SIG-M5 treated with dmso at 0.1 percent for 504 hours (cell line): ENCODE measurements around the gene SH3D19.
"Not testable (repeated sequence)": the region's sequence is repeated elsewhere in the genome, so short reads cannot be mapped to it uniquely, and the experiment has no call there.

Experiments
- DNase-seq: peaks from one replicate; lab custom pipeline; 2025; ENCODE audit not compliant: unreplicated experiment; lab: John Stamatoyannopoulos, UW

The SH3D19 gene

DNA sequence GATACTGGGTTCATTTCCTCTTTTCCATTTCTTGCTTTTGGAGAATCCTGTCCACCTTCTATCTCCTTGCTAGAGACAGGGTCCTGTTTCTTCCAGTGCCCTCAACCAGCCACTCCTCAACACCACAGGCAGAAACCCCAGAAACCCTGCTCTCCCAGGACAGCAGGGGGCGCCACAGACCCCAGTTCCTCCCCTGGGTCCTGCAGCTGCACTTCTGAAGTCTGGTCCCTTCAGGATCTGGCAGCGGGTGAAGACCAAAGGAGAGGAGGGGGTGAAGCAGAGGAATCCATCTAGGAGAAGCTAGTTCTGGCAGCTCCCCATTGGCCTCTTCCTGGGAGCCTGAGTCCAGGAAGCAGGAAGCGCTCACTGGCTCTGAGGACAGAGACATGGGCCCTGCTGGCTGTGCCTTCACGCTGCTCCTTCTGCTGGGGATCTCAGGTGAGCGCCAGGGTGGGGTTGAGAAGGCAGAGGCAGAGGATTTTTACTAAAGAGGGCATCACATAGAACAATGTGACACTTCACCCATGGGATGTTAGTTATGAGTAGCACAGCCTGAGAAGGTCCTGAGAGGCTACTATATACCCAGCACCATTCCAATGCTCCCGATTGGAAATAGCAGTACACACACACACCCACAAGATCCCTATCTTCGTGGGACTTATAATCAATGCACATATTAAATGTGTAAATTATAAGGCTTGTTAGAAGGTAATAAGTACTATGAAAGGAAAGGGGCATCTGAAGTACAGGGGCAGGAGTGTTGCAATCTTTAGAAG, 48.4 kb downstream of the SH3D19 start, which contains the start of gene PRSS48:
PRSS48 (plus strand) TSS at position 375 of the 776 bp plus-strand sequence; CDS start at position 387, 12 bp downstream.
- peak; percentile 9 for DNase-seq

DNA sequence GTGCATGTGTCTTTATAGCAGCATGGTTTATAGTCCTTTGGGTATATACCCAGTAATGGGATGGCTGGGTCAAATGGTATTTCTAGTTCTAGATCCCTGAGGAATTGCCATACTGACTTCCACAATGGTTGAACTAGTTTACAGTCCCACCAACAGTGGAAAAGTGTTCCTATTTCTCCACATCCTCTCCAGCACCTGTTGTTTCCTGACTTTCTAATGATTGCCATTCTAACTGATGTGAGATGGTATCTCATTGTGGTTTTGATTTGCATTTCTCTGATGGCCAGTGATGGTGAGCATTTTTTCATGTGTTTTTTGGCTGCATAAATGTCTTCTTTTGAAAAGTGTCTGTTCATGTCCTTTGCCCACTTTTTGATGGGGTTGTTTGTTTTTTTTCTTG, 56.5 kb downstream of the SH3D19 start:
- DNase-seq, result not testable (repeated sequence)

DNA sequence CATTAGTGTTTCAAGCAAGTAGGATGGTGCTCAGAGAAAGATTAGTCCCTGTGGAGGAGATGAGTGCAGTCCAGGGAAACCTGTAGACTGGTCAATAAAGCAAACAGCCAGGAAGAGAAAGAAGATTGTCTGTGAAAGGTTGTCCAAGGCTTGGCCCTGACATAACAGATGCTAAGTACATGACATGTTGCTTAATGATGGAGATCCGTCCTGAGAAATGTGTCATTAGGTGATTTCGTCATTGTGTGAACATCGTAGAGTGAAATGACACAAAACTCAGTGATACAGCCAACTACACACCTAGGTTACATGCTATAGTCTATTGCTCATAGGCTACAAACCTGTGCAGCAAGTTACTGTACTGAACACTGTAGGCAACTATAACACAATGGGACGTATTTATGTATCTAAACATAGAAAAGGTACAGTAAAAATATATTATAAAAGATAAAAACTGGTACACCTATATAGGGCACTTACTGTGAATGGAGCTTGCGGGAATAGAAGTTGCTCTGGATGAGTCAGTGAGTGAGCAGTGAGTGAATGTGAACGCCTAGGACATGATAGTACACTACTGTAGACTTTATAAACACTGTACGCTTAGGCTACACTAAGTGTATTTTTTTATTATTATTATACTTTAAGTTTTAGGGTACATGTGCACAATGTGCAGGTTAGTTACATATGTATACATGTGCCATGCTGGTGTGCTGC, 57.4 kb downstream of the SH3D19 start:
- no peak for DNase-seq

DNA sequence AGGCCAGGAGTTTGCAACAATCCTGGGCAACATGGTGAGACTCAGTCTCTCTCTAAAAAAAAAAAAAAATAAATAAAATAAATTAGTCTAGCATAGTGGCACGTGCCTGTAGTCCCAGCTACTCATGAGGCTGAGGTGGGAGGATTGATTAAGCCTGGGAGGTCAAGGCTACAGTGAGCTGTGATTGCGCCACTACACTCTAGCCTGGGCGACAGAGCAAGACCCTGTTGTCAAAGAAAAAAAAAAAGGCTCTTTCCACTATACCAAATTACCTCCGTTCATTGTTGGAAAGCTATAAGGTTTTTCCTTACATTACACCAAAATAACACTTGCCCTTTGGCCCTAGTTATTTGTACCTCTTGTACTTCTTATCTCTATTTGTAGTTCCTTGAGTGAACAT, 58.3 kb downstream of the SH3D19 start:
- DNase-seq, result no peak

DNA sequence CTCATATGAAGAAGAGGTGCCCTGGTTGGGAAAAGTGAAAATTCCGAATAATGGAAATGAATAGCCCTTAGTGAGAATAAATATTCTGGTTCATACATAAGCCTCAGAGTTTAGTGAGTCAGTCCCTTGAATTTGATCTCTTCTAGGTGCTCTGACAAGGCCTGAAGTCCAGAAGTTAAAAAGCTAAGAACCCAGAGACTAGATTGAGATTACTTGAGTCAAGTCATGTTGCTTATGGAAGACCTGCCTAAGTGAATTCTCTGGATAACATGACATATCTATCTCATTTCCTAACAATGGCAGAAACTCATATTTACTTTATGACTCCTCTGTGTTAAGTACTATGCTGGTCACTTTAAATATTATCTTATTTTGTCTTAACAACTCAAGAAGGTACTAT, 58.9 kb downstream of the SH3D19 start:
- DNase-seq, result no peak

DNA sequence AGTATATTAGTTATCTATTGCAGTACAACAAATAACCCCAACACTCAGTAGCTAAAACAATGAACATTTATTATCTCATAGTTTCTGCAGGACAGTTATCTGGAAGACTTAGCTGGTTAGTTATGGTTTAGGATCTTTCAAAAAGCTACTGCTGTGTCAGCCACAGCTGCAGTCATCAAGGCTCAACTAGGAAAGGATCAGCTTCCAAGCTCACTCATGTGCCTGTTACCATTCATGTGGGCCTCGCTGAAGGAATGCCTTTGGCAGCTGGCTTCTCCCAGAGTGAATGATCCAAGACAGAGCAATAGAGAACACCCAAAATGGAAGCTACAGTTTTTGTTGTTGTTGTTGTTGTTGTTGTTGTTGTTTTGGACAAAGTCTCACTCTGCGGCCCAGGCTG, 62.0 kb downstream of the SH3D19 start:
- DNase-seq, result no peak

DNA sequence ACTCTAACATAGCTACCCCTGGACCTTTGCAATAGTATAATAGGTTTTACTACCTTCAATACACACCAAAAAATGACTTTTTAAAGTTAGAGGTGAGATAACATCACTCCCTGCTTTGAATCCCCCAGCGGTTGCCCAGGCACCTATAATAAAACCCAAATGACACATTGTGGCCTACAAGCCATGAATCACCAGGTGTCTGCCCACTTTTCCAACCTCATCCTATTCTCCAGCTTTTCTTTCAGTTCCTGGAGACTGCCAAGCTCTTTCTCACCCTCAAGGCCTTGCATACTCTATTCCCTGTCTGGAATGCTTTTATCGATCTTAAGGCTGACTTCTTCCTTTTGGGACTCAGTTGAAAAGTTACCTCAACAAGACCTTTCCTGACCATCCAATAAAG, 64.9 kb downstream of the SH3D19 start:
- DNase-seq, result no peak

DNA sequence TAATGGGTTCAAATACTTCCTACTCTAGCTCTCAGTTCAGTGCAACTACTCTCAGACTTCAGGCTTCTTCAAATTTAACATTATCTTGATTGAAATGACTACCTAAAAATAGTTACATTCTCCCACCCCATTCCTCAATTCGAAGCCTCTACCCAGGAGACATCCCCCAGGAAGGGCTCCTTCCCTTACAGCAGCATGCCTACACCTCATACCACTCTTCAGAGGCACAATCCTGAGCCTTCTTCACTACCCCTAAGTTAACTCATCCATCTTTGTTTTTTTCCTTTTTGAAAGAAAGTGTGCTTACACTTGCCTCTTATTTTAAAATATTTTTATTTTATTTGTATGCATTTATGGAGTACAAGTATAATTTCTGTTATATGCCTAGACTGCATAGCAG, 65.7 kb downstream of the SH3D19 start:
- no peak for DNase-seq

DNA sequence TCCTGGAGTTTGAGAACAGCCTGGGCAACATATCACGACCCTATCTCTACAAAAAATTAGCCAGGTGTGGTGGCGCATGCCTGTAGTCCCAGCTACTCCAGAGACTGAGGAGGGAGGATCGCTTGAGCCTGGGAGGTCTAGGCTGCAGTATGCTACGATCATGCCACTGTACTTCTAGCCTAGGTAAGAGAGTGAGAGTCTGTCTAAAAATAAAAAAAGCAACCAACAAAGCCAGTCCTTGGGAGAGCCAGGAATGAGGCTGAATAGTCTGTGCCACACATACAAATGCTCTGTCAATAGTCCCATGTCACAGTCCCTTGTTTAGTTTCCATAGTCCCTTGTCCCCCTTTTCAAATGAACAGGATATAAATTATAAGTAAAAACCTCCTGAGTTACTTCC, 67.7 kb downstream of the SH3D19 start:
- DNase-seq, result no peak

DNA sequence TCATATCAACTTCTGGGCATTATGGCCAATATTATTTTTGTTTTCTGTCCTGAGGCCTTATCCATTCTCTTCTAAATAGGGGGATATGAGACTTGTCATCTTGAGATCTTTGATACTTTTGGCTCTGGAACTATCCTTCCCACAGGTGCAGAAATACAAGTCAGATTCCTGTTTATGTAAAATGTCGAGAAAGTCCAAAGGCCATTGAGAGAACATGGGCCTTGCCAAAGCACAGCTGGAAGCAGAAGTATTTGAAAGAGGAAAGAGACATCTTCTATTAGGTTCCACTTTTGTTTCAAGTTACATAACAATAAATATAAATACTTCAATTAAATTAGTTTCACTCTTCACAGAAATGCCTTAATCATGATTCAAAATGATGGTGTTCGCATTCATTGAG, 69.3 kb downstream of the SH3D19 start:
- DNase-seq, result no peak

DNA sequence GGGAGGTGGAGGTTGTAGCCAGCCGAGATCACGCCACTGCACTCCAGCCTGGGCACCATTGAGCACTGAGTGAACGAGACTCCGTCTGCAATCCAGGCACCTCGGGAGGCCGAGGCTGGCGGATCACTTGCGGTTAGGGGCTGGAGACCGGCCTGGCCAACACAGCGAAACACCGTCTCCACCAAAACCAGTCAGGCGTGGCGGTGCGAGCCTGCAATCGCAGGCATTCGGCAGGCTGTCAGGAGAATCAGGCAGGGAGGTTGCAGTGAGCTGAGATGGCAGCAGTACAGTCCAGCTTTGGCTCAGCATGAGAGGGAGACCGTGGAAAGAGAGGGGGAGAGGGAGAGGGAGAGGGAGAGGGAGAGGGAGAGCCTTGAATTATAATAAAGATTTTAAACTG, 69.7 kb downstream of the SH3D19 start:
- not testable (repeated sequence) for DNase-seq

DNA sequence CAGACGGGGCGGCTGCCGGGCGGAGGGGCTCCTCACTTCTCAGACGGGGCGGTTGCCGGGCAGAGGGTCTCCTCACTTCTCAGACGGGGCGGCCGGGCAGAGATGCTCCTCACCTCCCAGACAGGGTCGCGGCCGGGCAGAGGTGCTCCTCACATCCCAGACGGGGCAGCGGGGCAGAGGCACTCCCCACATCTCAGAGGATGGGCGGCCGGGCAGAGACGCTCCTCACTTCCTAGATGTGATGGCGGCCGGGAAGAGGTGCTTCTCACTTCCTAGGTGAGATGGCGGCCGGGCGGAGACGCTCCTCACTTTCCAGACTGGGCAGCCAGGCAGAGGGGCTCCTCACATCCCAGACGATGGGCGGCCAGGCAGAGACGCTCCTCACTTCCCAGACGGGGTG, 70.2 kb downstream of the SH3D19 start:
- not testable (repeated sequence) for DNase-seq

DNA sequence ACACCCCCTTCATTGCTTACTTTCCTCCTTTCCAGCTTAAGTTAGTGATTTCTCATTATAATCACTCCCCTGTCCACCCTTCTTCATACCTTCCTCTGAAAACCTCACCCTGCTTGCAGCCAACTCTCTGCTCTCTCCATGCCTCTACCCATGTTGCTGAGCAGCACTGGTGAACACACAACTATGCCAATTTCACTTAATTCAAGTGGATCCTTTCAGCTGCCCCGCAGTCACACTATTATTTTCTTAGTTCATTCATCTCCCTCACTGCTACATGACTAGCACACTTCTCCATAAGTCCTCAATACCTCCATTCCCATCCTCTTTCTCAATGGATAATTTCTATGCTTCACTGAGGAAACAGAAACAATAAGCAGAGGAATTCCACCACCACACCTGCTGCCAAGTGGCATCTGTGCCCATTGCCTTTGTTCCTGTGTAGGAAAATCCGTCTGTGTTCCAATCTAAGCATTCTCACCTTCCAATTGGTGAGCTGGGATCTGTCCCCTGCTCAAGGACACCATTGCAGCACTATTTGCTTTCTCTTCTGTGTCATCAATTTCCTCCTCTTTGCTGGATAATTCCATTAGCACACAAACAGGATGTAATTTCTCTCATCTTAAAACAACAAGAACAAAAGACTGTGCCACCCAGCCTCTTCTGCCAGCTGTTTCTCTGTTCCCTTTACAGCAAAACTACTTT, 73.7 kb downstream of the SH3D19 start:
- DNase-seq, result no peak

DNA sequence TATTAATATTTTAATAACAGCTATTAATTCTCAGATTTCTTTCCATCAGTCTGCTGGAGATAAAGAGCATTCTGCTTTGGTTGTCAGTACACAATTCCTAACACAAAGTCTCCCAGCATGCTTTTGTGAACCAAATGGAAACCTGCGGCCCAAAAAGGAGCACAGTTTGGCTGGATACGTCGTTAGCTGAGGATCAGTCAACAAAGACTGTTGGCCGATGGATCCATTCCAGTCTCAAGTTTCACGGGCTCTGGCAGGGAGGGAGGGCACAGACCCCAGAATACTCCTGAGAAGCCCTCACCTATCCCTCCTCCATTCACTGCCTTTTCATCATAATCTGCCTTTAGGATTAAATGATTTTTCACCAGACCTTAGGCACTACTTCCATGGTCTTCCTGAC, 74.7 kb downstream of the SH3D19 start:
- DNase-seq, result no peak

DNA sequence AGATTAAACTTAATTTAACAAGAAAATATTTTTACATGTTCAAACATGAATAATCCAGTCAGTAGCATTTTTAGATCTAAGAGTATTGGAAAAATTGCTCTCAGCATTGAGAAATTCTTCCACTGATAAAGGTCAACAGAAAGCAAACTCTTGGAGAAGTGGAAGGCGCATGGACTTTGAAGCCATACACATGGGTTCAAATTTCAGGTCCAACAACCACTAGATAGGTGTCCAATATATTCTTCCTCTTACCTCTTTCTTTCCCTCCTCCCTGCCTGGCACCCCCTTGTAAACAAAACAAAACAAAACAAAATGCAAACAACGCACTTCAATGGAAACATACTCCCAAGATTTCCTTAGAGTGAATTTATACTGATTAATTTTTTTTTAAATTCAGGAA, 76.9 kb downstream of the SH3D19 start:
- DNase-seq, result no peak

DNA sequence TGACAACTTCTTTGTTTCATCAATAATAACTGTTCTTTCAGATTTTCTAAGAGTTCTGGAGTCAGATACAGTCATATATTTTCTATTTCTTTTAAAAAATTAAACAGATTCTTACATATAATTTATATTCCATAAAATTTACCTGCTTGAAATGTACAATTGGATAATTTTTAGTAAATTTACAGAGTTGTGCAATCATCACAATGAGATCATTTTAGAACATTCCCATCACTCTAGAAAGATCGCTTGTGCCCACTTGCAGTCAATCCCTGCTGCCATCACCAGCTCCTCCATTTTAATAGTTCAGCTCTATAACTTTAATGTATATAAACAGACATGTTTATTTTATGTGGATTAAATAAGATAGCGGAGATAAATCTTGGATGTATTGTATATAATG, 78.0 kb downstream of the SH3D19 start:
- no peak for DNase-seq

DNA sequence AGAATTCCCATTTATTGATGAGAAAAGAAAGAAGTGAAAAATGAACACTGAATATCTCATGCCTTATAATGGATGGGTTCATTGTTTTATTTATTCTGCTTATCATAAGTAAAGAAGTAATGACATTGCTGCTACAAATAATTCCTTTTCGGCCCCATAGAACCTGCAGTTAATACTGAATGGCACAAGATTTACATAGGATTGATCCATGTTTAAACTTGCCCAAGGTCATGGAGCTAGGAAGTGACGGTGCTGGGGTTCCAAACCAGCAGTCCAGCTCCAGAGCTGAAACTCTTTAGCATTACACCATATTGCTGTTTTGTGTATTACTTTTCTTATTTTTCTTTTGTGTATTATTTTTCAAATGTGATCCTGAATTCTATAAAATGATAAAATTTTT, 78.7 kb downstream of the SH3D19 start:
- DNase-seq, result no peak

DNA sequence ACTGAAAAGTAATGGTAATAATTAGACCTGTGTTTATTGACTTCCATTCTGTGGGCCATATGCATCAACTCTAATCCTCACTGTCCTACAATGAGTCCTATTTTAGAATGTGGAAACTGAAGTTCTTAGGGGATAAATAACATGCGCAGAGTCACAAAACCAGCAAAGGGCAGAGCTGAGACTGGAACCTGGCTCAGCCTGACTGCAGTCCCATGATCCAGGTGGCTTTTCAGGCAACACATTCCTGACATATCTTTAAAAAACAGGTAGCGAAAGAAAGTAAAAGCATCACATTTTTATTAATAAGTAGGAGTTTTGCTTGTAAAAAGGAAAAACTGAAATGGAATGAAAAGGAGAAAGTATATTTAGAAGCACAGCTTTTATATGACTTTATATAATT, 83.1 kb downstream of the SH3D19 start:
- DNase-seq, result no peak

DNA sequence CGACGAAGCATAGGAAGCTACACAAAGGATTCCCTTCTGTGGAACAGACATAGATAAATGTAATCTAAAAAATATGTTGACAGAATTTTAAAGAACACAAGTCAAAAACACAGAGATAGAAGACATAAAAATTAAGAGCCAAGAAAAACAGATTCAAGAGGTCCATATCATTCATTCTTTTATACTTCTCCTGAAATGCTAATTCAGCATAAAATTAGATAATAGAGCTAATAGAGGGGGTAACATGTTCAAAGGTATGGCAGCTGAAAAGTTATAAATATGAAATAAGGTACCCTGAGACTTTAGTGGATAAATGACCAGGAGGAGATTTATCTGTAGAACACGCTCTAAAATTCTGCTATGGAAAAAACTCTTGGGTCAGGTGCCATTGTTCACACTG, 85.8 kb downstream of the SH3D19 start:
- no peak for DNase-seq

DNA sequence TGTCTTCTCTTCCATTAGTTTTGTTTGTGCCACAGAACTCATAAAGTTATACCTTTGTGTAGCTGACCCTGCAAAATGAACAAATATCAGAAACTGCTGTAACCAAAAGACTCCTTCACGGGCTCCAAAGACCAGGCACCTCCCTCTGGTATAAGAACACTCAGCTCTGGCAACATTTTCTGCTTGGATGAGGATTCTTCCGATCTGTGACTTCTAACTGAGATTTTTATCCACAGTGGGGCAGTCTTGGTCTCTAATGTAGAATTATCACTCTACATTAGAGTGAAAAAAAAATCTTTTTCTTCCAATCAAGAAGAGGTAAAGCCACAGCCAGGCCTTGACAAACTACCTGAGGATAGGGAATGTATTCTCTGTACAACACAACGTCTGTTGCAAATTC, 86.9 kb downstream of the SH3D19 start:
- DNase-seq, result no peak

DNA sequence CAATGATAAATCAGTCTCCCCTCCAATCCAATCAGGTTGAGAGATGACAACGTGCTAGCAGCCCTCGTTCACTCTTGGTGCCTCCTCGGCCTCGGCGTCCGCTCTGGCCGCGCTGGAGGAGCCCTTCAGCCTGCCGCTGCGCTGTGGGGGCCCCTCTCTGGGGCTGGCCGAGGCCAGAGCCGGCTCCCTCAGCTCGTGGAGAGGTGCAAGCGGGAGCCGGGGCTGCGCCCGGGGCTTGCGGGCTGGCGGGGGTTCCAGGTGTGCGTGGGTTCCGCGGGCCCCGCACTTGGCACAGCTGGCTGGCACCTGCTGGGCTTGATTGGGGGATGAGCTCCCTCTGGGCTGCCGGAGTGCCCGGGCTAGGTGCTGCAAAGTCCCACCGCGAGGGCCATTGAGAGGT, 89.4 kb downstream of the SH3D19 start:
- DNase-seq, result no peak

DNA sequence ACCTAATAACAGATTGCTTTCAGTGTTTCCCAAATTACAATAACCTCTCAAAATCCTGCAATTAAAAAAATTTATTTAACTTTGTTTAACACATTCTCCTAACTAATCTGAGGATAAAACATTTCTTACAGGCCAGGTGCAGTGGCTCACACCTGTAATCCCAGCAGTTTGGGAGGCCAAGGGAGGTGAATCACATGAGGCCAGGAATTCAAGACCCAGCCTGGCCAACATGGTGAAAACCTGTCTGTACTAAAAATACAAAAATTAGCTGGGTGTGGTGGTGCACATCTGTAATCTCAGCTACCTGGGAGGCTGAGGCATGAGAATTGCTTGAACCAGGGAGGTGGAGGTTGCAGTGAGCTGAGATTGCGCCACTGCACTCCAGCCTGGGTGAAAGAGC, 90.0 kb downstream of the SH3D19 start:
- DNase-seq, result not testable (repeated sequence)
